HG03342 (cell line): Measurements from ENCODE around the gene FES.
A peak's percentile ranks its signal among the peaks of the same experiment; 100 is the strongest.

Source experiments
- ATAC-seq: cut with Tn5 transposase; IDR thresholded peaks from one replicate; pipeline ENCODE4 v1.9.1; 2021; ENCODE audit warnings: mild to moderate bottlenecking, moderate library complexity; ENCODE audit not compliant: unreplicated experiment

The FES gene

DNA sequence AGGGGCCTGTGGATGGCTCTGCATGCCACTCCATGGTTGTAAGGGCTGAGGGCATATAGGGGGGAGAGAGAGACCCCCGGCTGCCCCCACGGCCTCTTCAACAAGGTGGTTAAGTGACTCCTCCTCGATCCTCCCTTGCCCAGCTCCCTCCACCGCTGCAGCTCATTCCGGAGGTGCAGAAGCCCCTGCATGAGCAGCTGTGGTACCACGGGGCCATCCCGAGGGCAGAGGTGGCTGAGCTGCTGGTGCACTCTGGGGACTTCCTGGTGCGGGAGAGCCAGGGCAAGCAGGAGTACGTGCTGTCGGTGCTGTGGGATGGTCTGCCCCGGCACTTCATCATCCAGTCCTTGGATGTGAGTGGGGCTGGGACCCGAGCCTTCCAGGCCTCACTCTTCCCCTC lies 6.5 kb downstream of the FES start:
- ATAC-seq: no peak

DNA sequence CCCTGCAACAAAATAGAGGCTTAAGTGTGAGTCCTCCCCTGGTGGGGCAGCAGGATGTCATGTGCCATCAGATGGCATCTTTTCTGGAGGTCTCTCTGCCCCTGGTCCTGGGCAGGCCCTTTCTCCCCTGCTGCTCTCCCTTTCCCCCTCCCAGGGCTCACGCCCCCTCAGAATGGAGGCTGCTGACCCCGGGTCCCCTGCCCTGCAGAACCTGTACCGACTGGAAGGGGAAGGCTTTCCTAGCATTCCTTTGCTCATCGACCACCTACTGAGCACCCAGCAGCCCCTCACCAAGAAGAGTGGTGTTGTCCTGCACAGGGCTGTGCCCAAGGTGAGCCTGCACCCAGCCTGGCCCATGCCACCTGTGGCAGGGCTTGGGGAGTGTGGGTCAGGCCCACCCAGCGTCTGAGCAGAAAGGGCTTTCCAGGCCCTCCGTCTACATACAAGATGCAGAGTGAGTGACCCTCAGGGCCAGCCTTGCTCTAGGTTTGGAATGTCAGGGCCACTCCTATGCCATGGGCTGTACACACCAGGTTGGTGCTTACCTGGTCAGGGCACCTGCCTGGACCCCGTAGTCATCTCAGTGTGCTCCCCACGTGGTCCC lies 7.1 kb downstream of the FES start:
- ATAC-seq: no peak

GRCh38 chr15:90892023-90892422 lies 7.7 kb downstream of the FES start:
- ATAC-seq: no peak

DNA sequence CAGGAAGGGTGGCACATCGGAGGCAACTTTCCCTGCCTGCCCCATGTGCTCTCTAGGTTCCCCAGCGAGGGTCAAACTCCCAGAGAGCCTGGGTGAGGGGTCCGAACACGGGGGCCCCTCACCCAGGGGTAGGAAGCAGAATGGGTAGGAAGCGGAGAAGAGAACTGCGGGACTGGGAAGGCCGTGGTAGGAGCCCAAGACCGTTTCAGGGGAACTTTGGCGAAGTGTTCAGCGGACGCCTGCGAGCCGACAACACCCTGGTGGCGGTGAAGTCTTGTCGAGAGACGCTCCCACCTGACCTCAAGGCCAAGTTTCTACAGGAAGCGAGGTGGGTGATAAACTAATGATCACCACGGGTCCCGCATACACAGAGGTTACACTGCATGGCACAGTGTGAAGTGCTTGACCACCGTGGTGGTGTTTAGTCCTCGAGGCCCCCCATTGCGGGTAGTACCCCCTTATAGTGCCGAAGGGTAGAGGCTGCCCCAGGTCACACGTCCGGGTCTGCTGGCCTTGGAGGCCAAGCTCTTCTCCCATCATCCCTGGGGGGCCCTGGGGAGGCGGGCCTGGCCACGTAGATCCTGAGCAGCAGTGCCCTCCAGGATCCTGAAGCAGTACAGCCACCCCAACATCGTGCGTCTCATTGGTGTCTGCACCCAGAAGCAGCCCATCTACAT lies 8.3 kb downstream of the FES start:
- no peak for ATAC-seq

- ATAC-seq: no peak
These were observed 9.1 kb downstream of the FES start for GRCh38 chr15:90893175-90894090.

- ATAC-seq: no peak
These were observed 11.3 kb downstream of the FES start for GRCh38 chr15:90895571-90896117.

GRCh38 chr15:90897131-90897655 lies 12.9 kb downstream of the FES start:
- peak; percentile 59 for ATAC-seq

GRCh38 chr15:90901175-90902039 lies 17.1 kb downstream of the FES start:
- no peak for ATAC-seq

DNA sequence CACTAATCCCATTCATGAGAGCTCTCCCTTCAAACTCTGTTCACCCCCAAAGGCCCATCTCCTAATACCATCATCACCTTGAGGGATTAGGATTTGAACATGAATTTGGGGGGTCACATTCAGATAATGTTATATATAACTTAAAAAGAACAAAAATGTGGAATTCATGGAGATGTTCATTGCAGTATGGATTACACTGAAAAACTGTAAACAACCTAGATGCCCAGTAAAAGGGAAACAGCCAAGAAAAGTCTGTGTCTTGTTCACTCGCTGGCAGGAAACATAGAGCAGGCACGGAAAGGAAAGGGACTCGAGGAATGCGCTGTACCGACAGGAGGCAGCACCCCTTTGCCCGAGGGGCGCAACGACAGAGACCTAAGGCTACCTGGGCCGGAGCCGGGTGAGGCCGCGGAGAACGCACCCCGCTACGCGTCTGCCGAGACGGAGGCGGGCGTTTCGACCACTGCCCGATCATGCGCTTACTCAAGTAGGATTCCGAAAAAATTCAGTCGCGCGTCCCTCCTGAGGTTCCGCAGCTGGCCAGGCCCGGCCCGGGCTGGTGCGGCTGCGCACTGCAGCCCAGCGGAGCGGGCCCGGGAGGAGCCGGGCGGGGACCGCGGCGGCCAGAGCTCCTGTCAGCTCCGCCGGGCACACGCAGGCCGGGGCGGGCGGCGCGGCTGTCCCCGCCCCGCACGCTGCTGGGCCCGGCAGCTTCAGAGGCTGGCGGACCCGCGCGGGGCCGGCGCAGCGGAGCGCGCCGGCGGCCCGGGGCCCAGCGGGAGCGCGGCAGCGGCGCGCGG lies 17.9 kb downstream of the FES start:
- peak; percentile 66 for ATAC-seq

- ATAC-seq: peak; percentile 50
These were observed 18.8 kb downstream of the FES start, which contains the start of gene MAN2A2 for GRCh38 chr15:90902840-90903732. Gene MAN2A2 (plus strand): TSS chr15:90903302. CDS start chr15:90904208, 906 bp downstream.

GRCh38 chr15:90903733-90904536 lies 19.6 kb downstream of the FES start:
- no peak for ATAC-seq

GRCh38 chr15:90904746-90905145 lies 20.4 kb downstream of the FES start:
- ATAC-seq: no peak

DNA sequence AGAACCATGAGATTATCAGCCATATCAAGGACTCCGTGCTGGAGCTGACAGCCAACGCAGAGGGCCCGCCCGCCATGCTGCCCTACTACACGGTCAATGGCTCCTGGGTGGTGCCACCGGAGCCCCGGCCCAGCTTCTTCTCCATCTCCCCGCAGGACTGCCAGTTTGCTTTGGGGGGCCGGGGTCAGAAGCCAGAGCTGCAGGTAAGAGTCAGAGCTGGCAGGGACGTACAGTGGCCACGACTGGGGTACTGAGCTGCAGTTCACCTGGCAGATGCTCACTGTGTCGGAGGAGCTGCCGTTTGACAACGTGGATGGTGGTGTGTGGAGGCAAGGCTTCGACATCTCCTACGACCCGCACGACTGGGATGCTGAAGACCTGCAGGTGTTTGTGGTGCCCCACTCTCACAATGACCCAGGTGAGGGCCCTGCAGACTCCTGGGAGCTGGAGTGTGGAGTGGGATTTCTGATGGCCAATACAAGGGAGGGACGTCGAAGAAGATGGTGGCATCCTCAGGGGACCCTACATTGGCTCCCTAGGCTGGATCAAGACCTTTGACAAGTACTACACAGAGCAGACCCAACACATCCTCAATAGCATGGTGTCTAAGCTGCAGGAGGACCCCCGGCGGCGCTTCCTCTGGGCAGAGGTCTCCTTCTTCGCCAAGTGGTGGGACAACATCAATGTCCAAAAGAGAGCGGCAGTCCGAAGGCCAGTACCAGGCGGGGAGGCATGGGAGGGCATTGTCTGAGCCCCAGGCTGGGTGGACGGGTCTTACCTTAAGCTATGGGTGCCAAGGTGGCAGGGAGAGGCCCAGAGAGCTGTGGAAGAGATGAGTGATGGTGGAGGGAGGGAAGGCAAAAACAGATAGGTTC lies 21.2 kb downstream of the FES start:
- ATAC-seq: no peak

DNA sequence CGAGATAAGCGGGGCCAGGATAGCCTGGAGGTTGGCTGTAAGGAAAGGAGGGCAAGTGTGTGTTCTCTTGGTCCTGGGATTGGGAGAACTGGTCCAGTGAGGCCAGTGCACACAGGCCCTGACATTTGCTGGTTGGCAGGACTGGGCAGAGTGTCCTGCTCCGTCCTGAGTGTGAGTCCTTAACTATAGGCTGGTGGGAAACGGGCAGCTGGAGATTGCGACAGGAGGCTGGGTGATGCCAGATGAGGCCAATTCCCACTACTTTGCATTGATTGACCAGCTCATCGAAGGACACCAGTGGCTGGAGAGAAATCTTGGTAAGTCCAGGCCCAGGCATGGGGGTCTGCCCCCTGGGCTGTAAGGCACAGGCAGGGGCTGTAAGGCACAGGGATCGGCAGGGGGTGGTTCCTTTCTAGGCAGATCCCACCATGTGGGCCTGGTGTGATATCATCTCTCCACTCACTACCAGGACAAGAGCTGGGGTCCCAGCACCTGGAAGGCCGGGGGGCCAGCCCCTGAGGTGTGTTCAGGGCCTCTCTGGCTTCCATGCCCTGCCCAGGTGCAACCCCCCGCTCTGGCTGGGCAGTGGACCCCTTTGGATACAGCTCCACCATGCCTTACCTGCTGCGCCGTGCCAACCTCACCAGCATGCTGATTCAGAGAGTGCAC lies 22.0 kb downstream of the FES start:
- ATAC-seq: no peak

GRCh38 chr15:90907051-90907660 lies 22.9 kb downstream of the FES start:
- no peak for ATAC-seq
